Measurements from ENCODE around the gene OR2T10.
"Not testable (repeated sequence)": the region's sequence is repeated elsewhere in the genome, so short reads cannot be mapped to it uniquely, and the experiment has no call there.

Gene OR2T10, protein sequence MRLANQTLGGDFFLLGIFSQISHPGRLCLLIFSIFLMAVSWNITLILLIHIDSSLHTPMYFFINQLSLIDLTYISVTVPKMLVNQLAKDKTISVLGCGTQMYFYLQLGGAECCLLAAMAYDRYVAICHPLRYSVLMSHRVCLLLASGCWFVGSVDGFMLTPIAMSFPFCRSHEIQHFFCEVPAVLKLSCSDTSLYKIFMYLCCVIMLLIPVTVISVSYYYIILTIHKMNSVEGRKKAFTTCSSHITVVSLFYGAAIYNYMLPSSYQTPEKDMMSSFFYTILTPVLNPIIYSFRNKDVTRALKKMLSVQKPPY

DNA sequence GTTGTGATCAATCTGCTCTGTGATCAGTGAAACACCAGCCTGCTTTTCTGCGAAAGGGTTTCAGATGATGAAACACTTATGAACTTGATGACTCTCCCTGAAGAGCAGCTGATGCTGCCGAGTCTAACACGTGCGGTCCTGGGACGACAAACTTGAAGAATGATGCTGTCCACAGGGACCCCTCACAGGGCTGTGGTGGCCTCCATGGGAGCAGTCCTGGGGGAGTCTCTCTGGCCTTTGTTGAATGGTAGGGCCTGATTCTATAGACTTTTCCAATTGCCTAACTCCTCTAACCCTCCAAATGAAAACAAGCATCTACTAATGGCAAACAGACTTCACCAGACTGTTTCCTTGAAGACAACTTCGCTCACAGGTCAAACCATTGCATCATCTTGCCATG lies at the start of gene OR2T10:
Gene OR2T10, minus strand, starts transcription at position 112 of the 400 bp plus-strand sequence. CDS start 3,932 bp downstream, outside the sequence.
- DNase-seq = no peak

DNA sequence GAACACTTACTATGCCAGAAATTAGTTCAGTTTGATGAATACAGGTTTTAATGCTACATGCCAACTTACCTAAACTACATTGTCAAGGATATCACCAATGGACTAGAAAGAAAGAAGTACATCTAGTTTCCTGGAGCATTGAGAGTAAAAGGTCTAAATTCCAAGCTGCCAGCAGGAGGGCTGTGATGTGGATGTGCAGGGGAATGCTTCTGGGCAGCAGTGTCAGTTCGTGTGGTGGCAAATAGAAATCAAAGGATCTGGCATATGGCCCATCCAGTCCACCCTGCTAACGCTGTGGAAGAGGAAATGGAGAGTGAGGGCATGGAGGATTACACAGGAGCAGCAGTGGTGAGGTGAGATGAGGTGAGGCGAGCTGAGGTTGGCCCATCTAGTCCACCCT lies 47.7 kb upstream of the OR2T10 start, which contains the start of gene OR2T35:
Gene OR2T35, minus strand, starts transcription at position 101 of the 400 bp plus-strand sequence. CDS start 6,020 bp downstream, outside the sequence.
- DNase-seq = not testable (repeated sequence)

DNA sequence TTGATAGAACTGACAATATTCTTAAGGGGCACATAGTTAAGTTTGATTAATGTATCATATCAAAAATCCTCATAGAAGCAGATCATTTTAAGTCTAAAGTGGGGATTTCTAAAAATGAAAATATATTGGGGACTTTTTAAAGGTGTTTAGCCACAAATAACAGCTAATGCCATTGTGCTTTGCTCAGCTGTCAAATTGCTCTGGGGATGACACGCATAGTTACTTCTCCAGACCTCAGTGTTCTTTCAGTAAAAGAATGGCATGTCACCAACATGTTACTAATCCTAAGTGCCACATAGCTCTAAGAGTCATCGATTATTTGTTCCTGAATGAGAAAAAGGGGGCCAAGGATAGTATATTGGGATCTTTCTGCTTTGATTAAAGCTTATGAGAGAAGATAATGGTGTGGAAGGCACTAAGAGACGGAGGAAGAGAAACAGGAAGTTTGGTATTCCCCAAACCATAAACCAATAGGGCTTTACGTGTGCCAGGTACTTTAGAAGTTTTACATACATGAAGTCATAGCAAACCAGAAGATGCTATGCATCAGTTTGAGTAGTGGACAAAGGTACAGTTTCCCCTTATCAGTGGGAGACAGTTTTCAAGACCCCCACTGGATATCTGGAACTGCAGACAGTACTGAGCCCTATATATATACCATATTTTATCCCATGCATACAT lies 45.6 kb upstream of the OR2T10 start:
- DNase-seq = not testable (repeated sequence)

DNA sequence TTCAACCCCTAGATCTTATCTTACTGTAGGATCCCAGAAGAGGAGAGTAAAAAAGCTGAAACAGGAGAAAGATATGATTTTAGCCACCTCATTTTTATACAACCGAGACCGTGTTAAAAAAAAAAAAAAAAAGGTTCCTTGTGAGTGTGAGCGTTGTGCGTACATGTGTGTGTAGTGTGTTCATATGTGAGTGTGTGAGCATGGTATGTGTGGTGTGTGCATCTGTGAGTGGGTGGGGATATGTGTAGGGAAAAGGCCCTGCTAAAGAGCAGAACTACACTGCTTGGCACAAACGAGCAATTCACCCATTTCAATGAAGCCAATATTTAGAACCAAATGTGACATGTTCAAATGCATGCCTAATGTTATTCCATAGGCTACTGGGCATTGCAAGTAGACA lies 44.1 kb upstream of the OR2T10 start:
- not testable (repeated sequence) for DNase-seq

DNA sequence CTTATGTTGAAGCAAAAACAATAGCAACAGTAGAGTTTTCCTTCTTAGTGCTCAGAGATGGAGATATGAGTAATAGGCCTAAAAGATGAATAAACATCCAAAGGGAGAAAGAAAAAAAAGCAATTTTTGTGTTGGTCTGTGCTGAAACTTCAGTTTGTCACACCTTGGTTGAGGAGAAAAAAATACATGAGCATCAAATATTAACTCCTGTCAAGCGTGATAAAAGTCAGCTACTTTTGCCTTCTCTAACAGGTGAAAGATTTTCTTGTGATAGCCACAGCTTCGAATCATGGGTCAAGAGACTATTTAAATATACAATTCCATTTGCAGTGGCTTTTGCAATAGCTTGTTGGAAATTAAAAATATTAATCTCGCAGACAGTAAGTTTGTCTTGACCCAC lies 43.4 kb upstream of the OR2T10 start:
- DNase-seq = not testable (repeated sequence)

DNA sequence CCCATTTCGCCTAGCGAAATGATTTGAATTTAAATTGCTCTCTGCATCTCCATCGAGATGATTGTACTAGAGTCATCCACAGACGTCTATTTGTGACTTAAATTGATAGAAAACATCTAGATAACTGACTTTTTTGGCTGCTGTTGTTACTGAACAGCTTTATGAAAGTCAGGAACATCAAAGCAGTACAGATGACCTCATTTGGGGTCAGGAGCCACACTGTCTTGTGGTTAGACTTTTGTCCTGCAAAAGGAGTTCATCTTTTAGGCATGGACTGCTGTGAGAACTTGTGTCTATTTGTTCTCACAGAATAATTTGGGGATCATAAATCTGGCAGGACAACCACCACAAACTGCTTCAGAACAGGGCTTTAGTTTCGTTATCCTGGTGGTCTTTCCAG lies 42.2 kb upstream of the OR2T10 start:
- not testable (repeated sequence) for DNase-seq

DNA sequence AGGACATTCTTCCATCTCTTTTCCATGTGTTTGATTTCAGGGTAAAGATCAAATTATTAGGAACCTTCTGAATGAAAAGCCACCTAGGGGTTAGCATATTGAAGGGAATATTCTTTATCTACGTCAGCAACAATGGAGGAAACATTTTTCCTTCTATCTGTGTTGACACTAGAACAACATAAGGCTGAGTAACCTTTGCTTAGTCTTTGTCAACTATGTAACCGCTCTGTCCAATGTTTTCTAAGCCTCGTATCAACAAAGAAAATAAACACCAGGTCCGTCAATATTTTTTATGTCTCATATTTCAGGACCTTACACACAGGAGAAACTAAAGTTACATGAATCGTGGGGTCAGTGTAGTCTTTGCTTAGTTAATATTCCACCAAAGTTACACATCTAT lies 39.1 kb upstream of the OR2T10 start:
- DNase-seq = not testable (repeated sequence)

DNA sequence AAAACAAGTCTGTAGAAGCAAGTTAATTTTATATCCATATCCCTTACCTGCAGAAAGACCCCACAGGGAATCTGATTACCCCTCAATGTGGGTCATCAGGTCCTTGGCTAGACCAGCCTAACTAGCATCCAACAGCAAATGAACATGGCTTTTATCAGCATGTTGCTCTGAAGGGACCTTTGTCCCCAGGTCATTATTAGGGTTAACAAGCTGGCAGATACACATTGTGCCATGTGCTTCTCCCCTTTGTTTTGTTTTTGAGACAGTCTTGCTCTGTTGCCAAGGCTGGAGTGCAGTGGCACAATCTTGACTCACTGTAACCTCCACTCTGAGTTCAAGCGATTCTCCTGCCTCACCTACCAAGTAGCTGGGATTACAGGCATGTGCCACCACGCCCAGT lies 37.5 kb upstream of the OR2T10 start, which contains the start of gene OR2T11:
Gene OR2T11, minus strand, starts transcription at position 101 of the 400 bp plus-strand sequence. CDS start 7,963 bp downstream, outside the sequence.
- DNase-seq = not testable (repeated sequence)

DNA sequence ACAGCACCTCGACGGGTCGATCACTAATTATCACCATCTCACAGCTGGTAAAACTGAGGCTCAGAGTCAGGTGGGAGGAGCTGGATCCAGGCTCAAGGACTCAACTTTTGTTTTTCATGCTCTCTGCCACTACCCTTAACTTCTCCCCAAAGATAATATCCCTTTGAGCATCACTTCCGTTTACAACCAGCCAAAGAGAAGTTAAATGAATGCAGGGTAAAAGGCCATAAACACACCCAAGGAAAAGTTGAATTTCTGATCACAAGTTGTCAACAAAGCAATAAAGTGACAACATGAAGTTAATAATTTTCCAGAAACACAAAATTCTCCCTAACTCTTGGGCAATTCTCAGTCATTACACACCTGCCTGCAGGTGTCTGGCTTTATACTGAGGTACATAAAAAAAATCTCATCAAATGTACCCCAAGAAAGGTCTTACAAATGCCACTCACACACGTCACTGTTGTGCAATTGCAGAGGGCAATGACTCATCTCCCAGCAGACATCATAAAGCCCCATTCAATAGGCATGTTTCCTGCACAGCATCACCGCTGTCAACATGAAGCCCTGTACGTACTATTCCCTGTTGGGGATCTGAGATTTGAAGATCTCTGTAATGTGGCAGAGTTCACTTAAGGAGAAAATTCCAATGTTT lies 34.0 kb upstream of the OR2T10 start:
- DNase-seq = no peak

DNA sequence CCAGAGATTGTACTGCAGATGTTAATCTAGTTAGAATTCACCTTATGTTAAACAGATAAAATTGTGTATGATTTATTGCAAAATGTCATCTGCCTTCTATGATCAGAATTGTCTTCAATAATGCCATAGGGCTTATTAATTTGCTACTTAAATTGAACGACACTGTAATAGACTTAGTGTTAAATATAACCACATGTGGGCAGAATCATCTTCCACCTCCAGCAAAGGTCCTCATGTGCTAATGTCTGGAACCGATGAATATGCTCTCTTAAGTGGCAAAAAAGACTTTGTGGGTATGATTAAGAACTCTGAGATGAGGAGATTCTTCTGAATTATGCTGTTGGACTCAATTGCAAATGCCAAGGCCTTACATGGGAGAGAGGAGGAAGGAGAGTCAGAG lies 33.1 kb upstream of the OR2T10 start:
- no peak for DNase-seq

DNA sequence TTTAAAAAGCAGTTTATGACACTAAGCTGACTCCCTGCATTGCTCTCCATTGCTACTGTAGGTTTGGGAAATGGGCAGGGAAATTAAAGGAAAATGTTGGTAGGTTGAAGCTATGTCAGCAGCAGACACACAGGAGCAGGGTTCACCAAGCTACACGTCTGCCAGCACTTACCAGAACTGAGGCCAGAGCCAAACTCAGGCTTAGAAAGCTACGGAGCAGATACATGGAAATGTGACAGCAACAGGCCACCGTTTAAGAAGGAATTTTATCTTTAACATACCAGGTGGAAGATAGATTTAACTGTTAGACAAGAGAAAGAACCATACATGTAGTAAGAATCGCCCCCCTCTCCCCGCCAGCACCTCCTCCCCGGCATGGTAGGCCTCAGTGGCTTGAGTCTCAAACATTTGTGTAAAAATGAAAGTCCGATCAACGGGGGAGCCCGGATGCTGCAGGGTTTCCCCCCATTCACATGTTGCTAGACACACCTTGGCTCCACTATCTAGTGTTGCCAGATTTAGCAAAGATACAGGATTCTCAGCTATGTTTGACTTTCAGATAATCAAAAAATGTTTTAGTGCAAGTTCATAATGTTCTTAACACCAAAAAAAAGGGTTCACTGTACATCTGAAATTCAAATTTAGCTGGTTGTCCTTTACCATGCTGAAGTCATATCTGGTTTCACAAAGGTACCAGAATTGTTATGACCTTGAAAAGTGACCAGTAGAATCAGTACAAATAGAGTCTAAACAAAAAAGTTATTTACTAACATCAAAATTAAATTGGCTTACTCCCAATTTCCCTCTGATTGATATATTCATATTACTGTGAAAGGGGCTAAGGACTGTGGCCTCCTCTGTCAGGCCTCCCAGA lies 30.7 kb upstream of the OR2T10 start:
- no peak for DNase-seq

DNA sequence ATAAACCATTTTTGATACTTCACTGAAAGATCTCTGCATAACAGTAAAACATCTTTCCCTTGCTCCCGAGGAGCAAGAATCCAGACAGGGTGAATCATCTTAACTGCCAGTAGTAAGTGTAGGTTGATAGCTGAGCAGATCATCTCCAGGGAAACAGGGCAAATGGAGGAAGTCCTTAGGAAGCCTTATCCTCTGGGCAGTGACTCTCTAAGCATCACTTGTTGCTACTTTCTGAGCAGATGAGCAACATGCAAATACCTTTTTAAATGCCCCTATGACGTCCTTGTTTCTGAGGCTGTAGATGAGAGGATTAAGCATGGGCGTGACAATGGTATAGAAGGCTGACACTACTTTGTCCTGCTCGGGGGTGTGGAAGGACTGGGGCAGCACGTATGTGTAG lies 28.5 kb upstream of the OR2T10 start:
- DNase-seq = no peak

DNA sequence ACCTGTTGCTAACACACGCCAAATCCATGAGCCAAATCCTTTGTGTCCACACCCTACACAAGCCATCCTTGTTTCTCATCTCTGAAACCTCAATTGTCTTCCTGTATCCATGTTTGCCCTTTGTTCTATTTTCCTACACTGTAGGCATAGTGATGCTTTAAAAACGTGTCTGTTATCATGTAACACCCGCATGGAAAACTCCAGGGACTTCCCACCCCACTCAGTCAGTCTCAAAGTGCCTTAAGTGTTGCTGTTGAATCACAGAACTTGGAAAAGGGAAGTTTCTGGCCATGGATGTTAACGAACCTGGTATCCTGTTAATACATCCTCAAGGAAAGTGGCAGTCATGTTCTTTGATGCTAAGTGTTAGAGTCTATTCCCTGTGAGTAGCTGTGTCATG lies 27.7 kb upstream of the OR2T10 start:
- no peak for DNase-seq

DNA sequence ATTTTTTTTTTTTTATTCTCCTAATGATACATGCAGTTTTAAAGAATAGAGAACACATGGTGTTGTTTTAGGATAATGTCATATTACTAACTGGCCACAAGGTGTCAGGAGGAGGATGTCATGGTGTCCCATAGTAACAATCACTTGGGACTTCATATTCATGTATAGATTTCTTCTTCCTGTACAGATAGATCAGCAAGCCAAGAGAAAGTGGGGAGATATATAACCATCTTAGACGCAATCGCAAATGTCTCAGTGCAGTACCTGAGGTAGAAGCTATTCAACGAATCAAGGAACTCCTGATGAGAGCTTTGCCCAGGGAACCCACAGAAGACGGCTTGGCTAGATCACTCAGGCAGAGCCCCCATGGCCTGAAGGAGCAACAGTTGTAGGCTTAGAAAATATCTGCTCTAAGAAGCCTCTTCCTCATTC lies 25.1 kb upstream of the OR2T10 start:
- no peak for DNase-seq

DNA sequence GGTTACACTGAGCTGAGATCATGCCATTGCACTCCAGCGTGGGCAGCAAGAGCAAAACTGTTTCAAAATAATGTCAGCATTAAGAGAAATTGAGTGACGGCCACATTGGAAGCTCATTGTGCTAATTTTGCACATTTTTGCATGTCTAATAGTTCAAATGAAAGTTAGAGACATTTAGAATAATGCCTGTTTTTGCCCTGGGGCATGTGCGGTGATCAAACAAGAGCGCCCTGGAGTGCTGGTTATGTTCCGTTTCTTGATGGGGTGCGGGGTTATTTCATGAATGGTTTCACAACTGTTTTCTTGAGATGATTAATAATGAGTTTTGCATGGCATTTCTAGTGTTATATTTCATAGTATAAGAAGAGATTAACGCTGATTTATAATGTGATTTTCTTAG lies 24.3 kb upstream of the OR2T10 start:
- no peak for DNase-seq

DNA sequence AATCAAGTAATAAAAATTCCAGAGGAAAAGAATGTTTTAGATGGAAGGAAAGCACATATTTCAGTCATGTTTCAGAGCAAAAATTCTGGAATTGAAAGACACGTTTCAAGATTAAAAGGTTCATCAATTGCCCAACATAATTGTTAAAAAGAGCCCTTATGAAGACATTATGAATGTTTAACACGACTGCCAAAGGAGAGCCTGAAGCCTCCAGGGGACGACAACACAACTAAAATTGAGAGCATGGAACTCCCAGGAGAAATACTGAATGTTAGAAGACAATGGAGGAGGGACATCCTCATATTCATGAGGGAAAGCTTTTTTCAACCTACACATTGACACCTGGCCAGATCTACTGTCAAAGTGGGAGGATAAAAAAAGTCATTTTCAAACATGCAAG lies 21.4 kb upstream of the OR2T10 start:
- DNase-seq = peak; percentile 1

DNA sequence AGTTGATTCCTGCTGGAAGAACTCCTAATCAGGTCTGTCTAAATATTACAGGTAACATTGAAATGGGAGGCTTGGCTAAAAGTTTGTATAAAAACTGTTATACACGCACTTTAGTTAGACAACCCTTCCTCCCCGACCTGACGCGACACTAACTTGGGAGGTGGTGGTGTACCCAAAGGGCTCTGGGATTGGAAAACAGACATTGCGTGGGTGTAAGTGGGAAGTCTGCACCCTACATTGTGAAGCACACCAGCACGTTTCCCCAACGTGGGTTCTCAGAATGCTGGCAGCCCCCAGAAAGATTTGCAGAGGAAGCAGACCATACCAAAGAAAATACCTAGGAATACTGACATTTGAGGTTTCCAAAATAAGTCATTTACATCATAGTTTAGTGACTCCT lies 20.6 kb upstream of the OR2T10 start:
- DNase-seq = no peak

DNA sequence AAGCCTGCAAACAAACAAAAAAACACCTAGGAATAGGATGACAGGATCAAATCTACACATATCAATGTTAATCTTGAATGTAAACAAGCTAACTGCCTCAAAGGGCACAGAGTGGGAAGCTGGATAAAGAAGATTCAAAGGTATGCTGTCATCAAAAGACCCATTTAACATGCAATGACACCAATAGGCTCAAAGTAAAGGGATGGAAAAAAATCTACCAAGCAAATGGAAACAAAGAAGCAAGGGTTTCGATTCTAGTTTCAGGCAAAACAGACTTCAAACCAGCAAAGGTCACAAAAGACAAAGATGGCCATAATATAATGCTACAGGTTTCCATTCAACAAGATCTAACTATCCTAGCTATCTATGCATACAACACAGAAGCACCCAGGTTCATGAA lies 16.2 kb upstream of the OR2T10 start:
- no peak for DNase-seq

DNA sequence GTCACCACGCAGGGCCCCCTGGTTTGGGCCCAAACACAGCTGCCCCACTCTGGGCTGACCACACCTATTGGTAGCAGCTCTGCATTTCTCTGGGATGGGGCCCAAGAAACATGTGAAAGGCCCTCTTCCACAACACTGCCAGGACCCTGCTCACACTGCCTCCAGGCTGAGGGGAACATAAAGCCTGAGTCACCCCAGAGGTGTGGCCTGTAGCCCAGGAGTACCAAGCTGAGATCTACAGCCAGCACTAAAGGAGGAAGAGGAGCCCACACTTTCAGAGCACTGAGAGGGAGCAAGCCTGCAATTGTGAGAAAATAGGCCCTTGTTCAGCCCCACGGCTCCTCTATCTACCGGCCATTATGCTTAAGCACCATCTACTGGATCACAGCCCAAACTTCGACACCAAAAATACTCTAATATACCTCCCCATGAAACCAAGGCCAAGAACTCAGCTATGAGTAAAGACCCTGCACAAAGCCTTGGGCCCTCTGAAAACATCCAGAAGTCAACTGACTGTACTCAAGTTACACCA lies 14.4 kb upstream of the OR2T10 start:
- no peak for DNase-seq

DNA sequence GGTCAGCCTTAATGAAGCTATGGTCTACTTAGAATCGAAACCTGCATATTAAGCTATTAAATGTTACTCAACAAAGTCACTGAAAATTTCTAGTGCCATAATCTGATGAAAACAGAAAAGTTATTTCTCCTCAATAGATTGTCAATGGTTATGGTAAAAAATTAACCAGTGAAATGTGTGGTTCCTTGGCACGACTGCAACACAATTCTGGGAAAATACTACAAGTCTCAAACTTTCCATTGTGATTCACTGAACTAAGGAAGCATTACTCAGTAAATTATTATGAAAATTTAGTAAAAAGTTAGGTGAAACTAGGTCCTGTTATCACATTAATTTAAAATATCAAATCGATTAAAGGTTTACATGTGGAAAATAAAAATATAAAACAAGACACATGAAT lies 12.8 kb upstream of the OR2T10 start:
- no peak for DNase-seq

DNA sequence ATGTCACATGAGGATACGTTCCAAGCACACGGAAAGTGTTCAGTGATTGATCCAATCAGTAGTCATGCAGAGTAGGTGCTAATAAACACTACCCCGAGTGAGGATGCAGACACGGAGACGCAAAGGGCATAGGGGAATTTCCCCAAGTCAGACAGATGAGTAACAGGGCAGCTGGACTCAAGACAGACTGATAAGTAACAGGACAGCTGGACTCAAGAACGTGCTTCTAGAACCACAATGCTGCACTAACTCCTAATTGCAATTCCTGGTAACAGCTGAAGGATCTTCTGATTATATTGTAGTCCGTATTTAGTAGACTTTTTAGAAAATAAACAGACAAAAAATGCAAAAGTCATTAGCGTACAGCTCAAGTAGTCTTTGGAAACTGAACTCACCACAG lies 1.9 kb upstream of the OR2T10 start:
- DNase-seq = no peak

DNA sequence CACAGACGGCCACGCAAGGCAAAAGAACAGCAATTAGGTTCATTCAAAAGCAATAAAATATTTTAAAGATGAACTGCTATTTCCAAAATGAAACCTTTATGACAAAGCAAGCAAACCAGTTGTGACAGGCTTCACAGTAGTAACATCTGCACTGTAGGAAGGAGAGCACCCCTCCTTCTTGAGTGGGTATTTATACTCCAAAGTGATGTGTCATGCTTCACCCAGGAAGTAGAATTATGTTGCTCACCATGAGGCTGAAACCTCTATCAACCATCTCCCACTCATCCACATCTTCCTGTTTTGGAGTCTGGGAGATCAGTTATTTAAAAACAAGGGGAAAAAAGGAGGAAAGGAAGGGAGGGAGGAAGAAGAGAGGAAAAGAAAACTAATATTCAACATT lies 885 bp downstream of the OR2T10 start:
- no peak for DNase-seq
